GM18867 (cell line): ENCODE results near the gene SNAP25.

Experiments used
- ATAC-seq: cut with Tn5 transposase; IDR thresholded peaks from one replicate; pipeline ENCODE4 v1.9.1; 2021; ENCODE audit warnings: mild to moderate bottlenecking, moderate library complexity; ENCODE audit not compliant: unreplicated experiment

SNAP25 gene

DNA sequence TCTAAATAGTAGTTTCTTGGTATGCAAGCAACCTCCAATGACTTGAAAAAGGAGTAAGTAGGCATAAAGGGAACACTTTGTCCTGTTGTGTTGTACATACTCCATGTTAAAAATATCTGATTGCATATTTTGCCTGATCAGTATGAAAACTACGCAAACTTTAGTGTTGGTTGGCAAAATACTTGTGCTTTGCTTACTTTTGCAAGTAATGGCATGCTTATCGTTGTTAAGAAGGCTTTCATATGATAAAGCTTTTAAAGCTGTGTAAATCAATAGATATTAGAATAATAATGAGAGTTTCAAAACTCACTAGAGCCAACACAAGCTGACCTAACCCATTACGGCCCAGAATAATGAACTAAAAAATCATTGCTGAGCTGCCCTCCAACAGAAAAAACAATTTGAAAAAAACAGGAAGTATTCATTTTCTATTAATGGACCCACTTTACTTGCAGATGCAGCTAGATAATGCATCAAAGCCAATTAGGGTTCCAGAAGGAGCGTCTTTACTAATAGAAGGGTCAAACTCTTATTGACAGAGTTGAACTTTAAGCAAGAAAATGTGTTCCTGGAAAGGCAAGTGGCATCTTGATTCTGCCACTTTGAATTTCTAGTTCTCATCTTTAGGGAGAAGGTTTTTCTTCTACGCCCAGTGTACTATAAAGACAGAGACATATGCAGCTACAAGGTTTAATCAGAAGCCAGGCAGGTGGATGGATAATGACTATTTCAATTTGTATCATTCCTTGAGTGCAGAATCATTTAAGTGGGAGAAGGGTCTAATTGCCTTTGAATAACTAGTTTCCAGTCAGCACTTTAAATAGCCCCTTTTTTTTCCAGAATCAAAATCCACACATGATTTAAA is 82.2 kb downstream of the SNAP25 start:
- no peak for ATAC-seq

DNA sequence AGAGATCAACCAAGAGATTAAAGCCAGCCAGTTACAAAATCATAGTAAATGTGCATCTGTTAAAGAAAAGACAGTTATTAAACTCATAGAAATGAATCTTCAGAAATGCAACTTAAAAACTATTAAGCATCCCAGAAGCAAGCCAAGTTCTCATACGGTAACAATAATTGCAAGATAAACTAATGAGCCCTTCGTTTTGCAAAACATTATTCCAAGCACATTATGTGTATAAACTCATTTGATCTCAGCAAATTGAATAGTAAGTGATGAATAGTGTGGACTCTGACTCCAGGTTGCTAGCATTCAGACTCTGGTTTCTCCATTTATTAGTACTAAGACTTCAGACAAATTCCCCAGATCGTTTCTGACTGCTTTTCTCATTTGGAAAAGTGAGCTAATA is 85.2 kb downstream of the SNAP25 start:
- no peak for ATAC-seq

DNA sequence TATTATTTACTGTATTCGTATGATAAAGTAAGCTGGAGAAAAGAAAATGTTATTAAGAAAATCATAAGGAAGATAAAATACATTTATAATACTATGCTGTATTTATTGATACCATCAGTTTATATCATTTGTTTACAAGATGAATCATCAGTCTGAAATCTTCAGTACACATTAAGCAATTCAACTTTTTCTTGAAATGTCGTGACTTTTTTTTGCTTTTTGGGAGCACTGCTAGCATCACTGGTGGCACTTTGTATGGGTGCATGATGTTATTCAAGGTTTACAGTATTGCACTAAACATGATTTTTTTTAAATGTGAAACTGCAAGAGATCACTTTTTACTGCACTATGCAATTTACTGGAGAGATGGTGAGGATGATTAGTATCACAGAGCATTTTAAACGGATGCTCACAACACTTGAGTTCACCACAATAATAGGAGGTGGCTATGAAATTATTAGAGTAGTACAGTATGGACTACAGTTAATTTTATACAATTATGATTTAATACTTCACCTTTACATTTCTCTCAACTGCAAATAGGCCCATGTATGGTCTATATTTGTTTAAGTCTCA is 85.9 kb downstream of the SNAP25 start:
- no peak for ATAC-seq

DNA sequence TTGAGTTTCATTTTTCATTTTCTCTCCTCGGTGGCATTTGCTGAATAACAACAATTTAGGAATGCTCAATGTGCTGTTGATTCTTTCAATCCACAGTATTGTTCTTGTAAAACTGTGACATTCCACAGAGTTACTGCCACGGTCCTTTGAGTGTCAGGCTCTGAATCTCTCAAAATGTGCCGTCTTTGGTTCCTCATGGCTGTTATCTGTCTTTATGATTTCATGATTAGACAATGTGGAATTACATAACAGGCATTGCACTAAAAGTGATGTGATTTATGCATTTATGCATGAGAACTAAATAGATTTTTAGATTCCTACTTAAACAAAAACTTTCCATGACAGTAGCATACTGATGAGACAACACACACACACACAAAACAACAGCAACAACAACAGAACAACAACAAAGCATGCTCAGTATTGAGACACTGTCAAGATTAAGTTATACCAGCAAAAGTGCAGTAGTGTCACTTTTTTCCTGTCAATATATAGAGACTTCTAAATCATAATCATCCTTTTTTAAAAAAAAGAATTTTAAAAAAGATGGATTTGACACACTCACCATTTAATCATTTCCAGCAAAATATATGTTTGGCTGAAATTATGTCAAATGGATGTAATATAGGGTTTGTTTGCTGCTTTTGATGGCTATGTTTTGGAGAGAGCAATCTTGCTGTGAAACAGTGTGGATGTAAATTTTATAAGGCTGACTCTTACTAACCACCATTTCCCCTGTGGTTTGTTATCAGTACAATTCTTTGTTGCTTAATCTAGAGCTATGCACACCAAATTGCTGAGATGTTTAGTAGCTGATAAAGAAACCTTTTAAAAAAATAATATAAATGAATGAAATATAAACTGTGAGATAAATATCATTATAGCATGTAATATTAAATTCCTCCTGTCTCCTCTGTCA is 88.1 kb downstream of the SNAP25 start:
- ATAC-seq = no peak

DNA sequence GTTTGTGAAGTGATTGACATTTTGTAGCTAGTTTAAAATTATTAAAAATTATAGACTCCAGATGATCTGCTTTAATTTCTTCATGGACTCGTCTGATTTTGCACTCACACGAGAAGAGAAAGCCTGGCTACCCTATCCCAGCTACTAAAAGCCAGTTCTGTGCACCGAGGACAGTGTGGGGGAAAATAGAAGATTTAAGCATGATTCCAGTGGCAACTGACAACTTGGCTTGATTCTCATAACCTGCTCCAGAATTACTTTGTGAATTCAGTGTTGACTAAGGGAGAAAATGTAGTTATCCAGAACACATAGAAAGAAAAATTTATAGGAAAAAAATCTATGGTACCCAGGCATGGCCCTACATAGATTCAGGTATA is 88.7 kb downstream of the SNAP25 start:
- ATAC-seq = no peak

DNA sequence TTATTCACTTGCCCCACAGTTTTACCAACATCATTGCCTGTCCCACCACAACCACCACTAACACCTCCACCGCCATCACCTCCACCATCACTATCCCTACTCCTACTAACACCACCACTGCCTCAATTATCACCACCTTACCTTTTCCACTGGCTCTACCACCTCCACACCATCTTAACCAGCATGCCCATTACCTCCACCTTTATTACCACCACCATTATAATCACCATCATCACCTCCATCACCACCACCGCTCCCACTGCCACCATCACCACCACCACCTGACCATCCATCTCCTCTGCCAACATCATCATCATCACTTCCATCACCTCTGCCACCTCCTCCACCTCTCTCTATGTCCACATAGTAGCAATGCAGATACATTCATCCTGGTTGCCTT is 90.0 kb downstream of the SNAP25 start:
- ATAC-seq = no peak

DNA sequence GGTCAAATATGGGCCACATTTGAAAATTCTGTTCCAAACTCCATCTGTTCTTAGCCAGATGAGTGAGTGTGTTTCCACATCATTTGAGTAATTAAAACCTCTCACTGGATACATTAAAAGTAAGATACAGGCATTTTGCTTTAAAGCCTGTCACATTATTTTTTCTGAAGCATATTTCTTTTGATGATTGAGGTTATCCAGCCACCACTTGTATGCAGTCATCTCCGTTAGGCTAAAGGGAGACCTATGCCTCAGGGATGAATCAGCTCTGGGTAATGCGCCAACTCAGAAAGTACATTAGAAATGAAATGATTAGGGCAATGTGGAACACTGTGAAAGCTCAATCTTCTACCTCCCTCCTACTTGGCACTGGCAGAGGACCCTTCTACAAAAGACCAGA is 90.7 kb downstream of the SNAP25 start:
- ATAC-seq = no peak

DNA sequence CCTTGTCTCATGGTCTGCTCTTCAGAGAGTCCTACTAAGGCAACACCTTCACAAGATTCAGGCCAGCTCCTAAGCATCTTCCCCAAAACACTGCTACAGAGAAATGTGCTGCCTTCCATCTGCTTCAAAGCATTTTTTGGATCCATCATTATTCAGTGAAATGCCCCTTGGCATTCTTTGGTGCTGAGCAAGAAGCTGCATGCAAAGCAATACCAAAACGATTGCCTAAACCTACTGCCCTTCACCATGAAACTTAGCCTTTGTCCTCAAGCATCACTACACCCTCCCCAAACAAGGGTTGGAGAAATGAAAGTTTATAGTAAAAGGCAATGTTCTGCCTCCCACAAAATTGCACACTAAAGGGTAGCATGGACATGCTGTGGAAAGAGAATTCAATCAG is 93.5 kb downstream of the SNAP25 start:
- no peak for ATAC-seq

DNA sequence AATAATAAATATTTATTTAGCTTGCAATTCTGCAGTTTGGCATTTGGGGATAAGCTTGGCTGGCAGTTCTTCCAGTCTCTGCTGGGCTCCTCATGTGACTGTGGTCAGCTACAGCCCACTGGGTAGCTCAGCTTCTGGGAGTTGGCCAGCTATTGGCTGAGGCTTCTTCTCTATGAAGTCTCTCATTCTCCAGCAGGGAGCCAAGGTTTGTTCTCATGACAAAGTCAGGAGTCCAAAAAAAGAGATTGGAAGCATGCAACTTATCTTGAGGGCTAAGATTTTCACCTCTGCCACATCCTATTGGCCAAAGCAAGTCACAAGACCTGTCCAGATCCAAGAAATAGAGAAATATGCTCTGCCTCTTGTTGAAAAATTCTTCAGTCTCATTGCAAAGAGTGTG is 94.6 kb downstream of the SNAP25 start:
- no peak for ATAC-seq

DNA sequence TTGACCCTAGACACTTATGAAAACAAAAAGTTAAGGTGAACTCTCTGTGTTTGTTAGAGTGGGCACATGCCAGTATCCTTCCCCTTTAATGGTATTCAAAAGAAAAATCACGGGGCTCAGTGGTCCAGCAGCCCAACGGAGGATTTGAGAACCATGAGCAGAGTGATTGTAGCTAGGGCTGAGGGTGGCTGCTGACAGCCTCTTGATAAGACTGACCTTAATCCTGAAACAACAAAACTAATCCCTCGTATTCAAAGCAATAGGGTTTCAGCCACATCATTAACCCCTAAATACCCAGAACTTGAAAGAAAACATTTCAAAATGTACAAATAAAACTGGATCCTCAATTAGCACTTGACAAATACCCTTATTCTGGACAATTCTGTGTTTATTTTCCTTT is 95.1 kb downstream of the SNAP25 start:
- ATAC-seq = no peak

DNA sequence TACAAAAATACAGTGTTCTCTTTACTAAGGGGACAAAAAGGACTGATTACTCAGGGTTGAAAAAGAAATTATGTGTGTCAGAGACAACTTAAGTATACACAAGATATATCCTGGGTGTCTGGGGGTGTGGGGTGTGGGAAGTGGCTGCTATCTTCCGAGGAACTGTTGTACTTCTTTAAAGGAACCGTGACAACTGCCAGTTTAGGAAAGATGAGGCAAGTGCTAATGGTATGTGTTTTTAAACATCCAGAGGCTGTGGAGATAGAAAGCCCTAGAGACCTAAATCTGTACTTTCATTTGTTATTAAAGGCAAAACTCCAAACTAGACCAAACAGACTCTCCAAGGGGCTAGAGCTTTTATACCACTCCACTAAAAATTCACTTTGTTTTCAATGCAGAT is 95.6 kb downstream of the SNAP25 start:
- ATAC-seq = no peak

DNA sequence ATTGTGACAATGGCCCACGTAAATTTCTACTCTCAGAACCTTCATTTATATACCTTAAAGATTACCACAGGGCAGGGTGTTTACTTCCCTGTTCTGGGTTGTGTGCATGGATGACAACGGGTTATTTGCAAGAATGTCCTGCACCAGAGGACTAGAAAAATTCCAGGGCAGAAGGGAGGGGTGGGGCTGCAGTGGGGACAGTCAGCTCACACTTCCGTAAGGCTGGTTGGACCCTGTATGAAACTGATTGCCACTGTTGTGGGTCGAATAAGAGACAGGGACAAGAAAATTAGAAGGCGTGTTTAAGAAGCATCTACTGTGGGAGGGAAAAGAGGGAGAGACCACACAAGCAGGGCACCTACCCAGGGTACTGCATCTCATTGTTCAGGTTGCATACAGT is 96.5 kb downstream of the SNAP25 start:
- ATAC-seq = no peak

DNA sequence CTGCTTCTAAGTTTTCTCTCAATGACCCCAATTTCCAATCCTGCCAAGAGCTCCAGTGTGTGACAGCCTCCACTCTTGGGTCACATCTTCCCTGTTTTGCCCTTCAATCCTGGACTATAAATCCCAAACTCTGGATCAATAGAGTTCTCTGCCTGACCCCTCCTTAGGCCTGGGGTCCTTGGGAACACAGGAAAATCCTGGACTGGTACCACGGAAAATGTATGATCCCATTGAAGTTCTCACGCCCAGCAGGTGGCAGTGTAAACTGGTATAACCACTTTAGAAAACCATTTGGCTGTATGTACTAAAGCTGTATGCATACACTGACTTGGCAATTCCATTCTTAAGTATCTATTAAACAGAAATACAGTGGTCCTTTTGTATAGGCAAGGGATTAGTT is 98.0 kb downstream of the SNAP25 start:
- no peak for ATAC-seq

DNA sequence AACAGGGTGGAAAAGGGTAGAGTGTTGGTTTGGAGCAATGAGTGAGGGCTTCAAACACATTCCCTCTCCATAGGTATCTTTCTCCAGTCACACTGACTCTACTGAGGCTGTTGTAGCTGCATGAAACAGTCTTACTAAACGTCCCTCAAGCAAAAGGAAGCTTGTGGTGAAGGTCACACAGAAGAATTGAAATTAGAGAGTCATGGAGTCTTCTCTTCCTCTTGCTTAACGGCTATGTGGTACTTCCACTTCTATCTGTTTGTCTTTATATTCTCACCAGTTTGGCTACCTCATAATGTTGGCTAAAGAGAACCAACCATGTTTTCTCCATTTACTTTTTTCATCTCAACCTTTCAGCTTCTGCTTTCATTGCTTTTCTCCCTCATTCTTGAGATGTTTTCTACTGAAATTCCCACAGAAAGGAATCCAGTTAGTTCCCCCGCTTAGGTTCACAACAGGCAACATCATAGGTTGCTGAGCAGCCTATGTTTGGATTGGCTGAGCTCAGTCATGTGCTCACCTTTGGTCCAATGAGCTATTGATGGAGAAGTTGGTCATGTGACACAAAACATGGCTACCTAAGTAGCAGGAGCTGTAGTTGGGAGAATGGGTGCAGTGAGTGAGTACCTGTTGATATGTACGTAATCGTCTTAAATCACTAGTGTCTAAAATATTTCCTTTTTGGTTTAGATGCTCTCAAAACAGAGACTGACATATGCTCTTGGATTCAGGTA is 99.8 kb downstream of the SNAP25 start:
- ATAC-seq = no peak

DNA sequence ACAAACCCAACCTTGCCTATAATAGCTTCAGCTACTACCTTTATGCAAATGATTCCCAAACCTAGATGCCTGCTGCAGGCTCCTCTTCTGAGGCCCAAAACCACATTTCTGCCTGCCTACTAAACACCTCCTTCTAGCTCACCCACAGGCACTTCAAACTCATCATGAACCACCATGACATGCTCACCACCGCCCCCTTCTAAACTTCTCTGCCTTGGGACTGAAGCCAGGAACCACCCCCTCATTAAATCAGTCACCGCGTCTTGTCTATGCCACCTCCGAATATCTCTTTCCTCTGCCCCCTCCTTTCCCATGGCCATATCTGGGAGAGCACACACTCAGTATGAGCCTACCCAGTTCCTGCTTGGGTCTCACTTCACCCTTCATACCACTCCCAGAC is 101.2 kb downstream of the SNAP25 start:
- no peak for ATAC-seq

DNA sequence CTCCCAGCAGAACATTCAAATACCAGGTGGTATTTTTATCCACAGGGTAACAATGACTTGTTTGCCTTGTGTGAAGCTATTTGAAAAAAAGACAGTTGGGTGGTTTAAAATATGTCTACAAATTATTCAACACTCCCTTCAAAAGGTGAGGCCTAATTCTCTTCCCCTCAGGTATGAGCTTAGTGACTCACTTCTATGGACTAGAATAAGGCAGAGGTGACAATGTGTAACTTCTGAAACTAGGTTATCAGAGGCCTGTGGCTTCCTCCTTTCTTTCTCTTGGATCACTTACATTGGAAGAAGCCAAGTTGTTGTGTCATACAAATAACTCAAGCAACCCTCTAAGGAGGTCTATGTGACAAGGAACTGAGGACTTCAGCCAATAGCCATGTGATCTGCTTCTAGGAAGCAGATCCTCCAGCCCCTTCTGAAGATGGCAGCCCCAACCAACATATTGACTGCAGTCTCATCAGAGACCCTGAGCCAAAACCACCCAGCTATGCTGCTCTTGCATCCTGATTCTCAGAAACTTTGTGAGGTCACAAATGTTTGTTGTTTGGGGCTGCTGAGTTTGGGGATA is 102.6 kb downstream of the SNAP25 start:
- ATAC-seq = no peak

DNA sequence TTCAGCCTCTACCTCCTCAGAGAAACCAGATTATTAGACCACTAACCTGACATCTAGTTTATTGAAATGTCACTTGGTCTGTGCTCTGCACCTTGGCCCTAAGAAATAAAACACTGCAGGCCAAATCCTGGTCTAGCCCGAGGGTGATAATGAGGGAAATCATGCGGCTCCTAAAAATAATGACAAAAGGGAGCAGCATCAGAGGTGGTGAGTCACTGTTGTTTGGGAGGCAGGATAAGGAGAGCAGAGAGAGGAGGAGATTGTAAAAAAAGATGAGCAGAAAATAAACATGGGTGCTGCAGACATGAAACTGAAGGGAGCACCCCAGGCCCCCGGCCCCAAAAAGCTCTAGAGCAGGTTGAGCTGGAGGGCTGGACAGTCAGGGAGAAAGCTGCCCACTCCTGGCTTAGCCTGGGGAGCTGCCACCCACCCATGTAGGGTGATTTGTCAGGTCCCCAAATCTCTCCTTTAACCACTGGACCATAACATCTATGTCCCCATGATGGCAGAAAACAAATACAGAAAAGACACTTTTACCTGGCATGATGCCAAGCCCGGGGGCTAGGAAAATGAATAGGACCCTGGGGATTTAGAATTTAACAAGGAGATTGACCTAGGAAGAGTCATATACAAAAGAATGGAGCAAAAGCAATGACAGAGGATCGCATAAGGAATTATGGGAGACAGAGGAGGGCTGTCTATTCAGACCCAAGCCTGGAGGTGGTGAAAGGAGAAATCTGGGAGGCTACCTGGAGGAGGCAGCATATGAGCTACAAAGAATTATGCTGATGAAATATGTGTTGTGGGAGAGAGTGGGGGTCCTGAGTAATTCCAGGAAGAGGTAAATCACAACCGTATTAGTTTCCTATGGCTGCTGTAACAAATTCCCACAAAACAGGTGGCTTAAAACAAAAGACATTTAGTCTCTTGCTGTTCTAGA is 103.7 kb downstream of the SNAP25 start:
- ATAC-seq = no peak

DNA sequence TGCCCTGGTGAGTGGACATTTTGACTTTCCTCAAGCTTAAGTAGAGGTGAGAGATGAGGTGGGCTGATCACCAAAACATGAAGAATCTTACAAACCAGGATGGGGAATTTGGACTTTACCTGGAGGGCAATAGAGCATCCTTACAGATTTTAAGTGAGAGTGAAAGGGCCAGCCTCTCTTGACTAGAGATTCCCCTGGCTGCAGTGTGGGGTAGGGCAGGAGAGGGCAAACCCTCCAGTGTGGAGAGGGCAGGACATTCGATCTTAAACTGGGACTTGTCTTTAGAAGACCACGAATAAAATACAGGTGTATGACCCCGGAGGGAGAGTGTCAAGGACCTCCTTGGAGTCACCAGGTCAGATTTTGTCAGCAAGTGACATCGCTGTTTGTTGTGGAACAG is 105.1 kb downstream of the SNAP25 start:
- no peak for ATAC-seq

DNA sequence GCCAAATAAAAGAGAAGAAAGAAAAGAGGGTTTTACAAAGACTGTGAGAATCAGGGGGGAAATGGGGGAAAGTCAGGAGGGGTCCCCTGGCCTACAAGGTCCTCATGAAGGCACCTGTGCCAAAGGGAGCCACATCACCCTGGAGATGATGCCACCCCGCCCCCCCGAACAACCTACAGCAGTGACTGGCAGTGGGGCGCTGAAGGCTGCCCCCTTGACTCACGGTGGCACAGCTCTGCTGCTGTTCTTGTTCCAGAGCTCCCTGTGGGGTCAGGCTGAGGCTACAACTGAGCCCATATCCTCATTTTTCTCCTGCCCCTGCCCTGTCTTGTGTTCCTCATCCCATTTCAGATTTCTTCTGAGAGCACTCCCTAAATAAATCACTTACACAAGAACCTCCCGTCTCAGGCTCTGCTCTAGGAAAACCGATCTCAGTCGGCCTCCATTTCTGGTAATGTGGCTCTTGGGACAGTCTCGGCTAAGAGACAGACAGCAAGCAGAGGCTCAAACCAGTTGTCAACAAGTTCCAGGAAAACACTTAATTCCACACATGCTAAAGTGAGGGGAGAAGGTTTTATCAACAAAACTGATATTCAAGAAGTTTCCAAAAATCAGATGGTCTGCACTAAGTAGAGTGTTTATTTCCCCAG is 105.7 kb downstream of the SNAP25 start:
- no peak for ATAC-seq
